GM19023 (cell line): ENCODE measurements around the gene KLK2.

ENCODE experiments used
- ATAC-seq: cut with Tn5 transposase; IDR thresholded peaks from one replicate; pipeline ENCODE4 v1.9.1; 2021; ENCODE audit warnings: mild to moderate bottlenecking, moderate library complexity; ENCODE audit not compliant: unreplicated experiment

KLK2 gene

DNA sequence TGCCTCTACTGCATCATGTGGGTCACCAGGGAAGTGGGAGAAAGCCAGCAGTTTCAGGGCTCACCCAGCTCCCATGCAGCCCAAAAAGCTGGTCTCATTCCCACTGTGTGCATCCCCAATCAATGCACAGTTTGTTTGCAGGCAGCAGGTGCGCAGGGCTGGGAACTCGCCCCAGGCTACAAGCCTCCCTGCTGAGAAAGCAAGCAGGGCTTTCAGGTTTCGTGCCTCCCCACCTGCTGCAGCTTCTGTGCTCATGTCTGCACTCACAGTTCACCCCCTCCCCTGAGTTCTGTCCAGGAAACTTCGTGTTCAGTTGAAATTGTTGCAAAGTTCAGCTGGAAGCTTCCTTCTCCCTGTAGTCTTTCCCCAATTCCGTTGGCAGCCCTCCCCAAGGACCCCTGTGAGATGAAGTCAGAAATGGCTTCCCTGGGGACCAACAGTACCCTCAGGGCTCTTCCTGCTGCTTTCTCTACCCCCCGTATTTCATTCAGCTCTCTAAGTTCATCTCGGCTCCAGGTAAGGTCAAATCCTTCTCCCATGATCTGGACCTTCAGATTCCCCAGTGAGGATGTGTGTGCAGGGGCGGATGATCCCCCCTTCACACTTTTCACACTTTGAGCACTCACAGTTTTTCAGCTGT, 28.8 kb upstream of the KLK2 start:
- no peak for ATAC-seq

DNA sequence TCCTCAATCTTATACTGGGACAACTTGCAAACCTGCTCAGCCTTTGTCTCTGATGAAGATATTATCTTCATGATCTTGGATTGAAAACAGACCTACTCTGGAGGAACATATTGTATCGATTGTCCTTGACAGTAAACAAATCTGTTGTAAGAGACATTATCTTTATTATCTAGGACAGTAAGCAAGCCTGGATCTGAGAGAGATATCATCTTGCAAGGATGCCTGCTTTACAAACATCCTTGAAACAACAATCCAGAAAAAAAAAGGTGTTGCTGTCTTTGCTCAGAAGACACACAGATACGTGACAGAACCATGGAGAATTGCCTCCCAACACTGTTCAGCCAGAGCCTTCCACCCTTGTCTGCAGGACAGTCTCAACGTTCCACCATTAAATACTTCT, 22.5 kb upstream of the KLK2 start:
- ATAC-seq = no peak

DNA sequence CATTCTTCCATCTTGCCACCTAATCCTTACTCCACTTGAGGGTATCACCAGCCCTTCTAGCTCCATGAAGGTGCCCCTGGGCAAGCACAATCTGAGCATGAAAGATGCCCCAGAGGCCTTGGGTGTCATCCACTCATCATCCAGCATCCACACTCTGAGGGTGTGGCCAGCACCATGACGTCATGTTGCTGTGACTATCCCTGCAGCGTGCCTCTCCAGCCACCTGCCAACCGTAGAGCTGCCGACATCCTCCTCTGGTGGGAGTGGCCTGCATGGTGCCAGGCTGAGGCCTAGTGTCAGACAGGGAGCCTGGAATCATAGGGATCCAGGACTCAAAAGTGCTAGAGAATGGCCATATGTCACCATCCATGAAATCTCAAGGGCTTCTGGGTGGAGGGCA, 21.6 kb upstream of the KLK2 start:
- ATAC-seq = no peak

DNA sequence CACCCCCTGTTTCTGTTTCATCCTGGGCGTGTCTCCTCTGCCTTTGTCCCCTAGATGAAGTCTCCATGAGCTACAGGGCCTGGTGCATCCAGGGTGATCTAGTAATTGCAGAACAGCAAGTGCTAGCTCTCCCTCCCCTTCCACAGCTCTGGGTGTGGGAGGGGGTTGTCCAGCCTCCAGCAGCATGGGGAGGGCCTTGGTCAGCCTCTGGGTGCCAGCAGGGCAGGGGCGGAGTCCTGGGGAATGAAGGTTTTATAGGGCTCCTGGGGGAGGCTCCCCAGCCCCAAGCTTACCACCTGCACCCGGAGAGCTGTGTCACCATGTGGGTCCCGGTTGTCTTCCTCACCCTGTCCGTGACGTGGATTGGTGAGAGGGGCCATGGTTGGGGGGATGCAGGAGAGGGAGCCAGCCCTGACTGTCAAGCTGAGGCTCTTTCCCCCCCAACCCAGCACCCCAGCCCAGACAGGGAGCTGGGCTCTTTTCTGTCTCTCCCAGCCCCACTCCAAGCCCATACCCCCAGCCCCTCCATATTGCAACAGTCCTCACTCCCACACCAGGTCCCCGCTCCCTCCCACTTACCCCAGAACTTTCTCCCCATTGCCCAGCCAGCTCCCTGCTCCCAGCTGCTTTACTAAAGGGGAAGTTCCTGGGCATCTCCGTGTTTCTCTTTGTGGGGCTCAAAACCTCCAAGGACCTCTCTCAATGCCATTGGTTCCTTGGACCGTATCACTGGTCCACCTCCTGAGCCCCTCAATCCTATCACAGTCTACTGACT, 18.4 kb upstream of the KLK2 start, which contains the start of gene KLK3:
KLK3 (plus strand) TSS at position 280 of the 775 bp plus-strand sequence; CDS start at position 321, 41 bp downstream.
- no peak for ATAC-seq

DNA sequence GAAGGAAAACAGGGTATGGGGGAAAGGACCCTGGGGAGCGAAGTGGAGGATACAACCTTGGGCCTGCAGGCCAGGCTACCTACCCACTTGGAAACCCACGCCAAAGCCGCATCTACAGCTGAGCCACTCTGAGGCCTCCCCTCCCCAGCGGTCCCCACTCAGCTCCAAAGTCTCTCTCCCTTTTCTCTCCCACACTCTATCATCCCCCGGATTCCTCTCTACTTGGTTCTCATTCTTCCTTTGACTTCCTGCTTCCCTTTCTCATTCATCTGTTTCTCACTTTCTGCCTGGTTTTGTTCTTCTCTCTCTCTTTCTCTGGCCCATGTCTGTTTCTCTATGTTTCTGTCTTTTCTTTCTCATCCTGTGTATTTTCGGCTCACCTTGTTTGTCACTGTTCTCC, 15.9 kb upstream of the KLK2 start:
- ATAC-seq = no peak

DNA sequence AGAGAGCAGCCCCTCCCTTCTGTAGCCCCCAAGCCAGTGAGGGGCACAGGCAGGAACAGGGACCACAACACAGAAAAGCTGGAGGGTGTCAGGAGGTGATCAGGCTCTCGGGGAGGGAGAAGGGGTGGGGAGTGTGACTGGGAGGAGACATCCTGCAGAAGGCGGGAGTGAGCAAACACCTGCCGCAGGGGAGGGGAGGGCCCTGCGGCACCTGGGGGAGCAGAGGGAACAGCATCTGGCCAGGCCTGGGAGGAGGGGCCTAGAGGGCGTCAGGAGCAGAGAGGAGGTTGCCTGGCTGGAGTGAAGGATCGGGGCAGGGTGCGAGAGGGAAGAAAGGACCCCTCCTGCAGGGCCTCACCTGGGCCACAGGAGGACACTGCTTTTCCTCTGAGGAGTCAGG, 14.4 kb upstream of the KLK2 start:
- no peak for ATAC-seq

DNA sequence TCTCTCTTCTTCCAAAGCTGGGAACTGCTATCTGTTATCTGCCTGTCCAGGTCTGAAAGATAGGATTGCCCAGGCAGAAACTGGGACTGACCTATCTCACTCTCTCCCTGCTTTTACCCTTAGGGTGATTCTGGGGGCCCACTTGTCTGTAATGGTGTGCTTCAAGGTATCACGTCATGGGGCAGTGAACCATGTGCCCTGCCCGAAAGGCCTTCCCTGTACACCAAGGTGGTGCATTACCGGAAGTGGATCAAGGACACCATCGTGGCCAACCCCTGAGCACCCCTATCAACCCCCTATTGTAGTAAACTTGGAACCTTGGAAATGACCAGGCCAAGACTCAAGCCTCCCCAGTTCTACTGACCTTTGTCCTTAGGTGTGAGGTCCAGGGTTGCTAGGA, 13.4 kb upstream of the KLK2 start:
- ATAC-seq = no peak

- ATAC-seq = no peak
Measured at GRCh38 chr19:50861010-50861409, 12.2 kb upstream of the KLK2 start.

GRCh38 chr19:50861496-50862286, 11.5 kb upstream of the KLK2 start:
- ATAC-seq = no peak

DNA sequence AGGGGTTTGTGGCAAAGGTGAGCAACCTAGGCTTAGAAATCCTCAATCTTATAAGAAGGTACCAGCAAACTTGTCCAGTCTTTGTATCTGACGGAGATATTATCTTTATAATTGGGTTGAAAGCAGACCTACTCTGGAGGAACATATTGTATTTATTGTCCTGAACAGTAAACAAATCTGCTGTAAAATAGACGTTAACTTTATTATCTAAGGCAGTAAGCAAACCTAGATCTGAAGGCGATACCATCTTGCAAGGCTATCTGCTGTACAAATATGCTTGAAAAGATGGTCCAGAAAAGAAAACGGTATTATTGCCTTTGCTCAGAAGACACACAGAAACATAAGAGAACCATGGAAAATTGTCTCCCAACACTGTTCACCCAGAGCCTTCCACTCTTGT, 3.8 kb upstream of the KLK2 start:
- ATAC-seq = no peak

DNA sequence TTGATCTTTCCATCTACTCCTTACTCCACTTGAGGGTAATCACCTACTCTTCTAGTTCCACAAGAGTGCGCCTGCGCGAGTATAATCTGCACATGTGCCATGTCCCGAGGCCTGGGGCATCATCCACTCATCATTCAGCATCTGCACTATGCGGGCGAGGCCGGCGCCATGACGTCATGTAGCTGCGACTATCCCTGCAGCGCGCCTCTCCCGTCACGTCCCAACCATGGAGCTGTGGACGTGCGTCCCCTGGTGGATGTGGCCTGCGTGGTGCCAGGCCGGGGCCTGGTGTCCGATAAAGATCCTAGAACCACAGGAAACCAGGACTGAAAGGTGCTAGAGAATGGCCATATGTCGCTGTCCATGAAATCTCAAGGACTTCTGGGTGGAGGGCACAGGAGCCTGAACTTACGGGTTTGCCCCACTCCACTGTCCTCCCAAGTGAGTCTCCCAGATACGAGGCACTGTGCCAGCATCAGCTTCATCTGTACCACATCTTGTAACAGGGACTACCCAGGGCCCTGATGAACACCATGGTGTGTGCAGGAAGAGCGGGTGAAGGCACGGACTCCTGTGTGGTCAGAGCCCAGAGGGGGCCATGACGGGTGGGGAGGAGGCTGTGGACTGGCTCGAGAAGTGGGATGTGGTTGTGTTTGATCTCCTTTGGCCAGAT, 2.7 kb upstream of the KLK2 start:
- ATAC-seq = no peak

DNA sequence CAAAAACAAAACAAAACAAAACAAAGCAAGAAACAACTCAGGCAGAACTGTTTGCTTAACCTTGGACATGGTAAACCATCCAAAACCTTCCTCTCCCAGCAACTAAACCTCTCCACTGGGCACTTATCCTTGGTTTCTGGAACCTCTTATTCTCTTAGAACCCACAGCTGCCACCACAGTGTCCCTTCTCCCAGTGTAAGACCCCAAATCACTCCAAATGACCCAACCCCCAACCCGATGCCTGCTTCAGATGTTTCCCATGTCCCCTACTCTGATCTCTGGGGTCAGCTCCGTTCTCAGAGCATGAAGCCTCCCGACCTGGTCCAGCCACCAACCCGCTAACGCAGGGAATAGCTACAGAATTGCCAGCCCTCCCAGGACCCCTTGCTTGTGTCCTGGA, 972 bp downstream of the KLK2 start:
- no peak for ATAC-seq

DNA sequence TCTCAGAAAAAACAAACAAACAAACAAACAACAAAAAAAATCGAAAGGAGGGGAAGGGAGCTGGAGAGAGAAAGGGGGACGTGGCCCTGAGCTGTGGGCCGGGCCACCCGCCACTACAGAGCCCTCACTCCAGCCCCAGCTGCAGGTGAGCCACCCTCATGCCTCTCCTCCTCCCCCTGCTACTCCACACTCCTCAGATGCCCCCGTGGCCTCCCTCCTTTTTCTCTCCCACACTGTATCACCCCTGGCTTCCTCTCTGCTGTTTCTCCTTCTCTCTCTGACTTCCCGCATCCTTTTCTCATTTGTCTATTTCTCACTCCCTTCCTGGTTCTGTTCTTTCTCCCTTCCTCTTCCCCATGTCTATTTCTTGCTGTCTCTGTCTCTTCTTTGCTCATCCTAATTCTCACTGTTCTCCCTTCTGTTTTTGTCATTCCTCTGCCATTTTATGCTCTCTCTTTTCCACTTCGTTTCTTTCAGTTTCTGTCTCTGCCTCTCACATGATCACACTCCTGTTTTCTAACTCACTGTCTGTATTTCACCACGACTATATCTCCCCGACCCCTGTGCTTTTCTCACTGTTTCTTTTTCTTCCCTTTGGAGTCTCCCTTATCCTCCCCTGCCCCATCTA, 2.7 kb downstream of the KLK2 start:
- ATAC-seq = no peak

DNA sequence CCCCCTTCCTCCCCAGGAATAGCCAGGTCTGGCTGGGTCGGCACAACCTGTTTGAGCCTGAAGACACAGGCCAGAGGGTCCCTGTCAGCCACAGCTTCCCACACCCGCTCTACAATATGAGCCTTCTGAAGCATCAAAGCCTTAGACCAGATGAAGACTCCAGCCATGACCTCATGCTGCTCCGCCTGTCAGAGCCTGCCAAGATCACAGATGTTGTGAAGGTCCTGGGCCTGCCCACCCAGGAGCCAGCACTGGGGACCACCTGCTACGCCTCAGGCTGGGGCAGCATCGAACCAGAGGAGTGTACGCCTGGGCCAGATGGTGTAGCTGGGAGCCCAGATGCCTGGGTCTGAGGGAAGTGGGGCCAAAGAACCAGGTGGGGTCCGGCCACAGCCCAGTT, 3.2 kb downstream of the KLK2 start:
- ATAC-seq = no peak

DNA sequence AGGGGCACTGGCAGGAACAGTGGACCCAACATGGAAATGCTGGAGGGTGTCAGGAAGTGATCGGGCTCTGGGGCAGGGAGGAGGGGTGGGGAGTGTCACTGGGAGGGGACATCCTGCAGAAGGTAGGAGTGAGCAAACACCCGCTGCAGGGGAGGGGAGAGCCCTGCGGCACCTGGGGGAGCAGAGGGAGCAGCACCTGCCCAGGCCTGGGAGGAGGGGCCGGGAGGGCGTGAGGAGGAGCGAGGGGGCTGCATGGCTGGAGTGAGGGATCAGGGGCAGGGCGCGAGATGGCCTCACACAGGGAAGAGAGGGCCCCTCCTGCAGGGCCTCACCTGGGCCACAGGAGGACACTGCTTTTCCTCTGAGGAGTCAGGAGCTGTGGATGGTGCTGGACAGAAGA, 4.1 kb downstream of the KLK2 start:
- no peak for ATAC-seq

DNA sequence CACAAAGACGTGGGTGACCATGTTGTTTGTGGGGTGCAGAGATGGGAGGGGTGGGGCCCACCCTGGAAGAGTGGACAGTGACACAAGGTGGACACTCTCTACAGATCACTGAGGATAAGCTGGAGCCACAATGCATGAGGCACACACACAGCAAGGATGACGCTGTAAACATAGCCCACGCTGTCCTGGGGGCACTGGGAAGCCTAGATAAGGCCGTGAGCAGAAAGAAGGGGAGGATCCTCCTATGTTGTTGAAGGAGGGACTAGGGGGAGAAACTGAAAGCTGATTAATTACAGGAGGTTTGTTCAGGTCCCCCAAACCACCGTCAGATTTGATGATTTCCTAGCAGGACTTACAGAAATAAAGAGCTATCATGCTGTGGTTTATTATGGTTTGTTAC, 5.6 kb downstream of the KLK2 start:
- no peak for ATAC-seq

- no peak for ATAC-seq
Measured at GRCh38 chr19:50880241-50880640, 7.0 kb downstream of the KLK2 start.

DNA sequence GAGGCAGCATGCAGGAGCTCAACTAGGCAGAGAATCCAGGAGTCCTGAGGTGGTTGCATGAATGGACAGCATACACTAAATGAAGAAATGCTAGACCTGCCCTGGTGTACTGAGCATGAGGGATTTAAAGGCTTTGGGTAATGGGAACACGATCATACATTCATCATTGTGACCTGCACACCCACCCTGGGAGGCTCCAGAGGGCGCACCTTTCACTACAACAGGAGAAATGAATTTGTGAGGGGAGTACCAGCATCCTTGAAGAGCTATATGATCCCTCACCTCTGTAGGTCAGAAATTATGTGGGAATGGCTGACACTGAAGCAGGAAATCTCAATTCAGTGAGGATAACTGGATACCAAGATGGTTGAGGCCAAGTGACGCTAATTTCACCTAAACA, 8.9 kb downstream of the KLK2 start:
- no peak for ATAC-seq

- ATAC-seq = no peak
Measured at GRCh38 chr19:50889638-50890037, 16.4 kb downstream of the KLK2 start.

DNA sequence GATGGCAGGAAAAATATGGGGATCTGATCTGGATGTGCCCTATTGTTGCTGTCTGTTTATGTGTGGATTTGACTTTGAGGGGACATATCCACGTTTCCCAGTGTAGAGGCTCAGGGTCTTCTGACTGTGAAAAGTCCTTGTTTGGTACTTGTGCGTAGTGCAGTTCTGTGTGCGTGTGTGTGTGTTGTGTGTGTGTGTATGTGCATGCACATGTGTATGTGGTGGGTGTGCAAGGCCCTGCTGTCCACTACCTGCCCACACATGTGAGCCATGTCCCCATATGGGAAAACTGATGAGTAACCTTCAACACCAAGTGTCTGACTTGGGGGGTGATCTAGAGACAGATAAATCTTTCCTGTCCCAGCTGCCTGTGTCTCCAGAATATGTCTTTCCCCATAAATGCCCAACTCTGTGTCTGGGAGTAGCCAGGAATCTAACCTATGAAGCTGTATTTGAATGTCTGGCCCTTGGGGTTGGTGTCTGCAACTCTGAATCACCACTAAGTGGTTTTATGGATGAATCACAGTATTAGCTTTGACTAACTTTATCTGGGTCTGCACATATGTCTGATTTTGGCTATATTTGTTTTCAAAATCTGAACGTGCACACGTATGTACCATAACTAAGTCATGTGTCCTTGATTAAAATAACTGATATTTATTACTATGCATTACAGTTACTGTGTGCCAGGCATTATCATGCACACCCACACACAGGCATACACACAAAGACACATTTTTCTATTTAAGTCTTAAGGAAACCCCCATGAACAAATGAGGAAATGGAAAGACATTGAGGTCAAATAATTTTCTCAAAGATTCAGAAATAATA, 17.4 kb downstream of the KLK2 start:
- ATAC-seq = no peak
